IMR-90 (cell line): Measurements from ENCODE around the gene PPP1R17. TPM values are rescaled to one million over a fixed set of nuclear protein-coding genes. Genes with fewer than 3 reads are reported as not detected.

Experiments used
- ATAC-seq: fragments of 200-7000 bp; cut with Tn5 transposase; 2 replicates; pipeline ENCODE4 v1.9.1; 2020; ENCODE audit warnings: low read depth, mild to moderate bottlenecking, moderate library complexity
- BruUV-seq: library from RNA; stranded (reverse); fragments of 400-500 nt; replicated peaks from 2 replicates; lab custom pipeline; 2021; lab: Mats Ljungman, UMichigan
- CTCF ChIA-PET: fragments of 300-600 bp; formaldehyde crosslinking; extraction: SDS; loops from one replicate; lab custom pipeline; 2021; ENCODE audit warnings: antibody characterized with exemption; lab: Yijun Ruan, JAX
- POLR2A ChIA-PET: fragments of 300-600 bp; sonication (Branson Sonifier 250); formaldehyde crosslinking; loops from one replicate; lab custom pipeline; 2022; ENCODE audit warnings: antibody characterized with exemption; ENCODE audit not compliant: unreplicated experiment; lab: Charles Lee
- DNase-seq: peaks from one replicate; pipeline ENCODE4 v3.0.0; 2013
- H2AFZ ChIP-seq: replicated peaks from 2 replicates; pipeline ENCODE3; 2013; ENCODE audit warnings: low read length, mild to moderate bottlenecking; ENCODE audit not compliant: poor library complexity
- H2AK5ac ChIP-seq: 2 replicates; pipeline ENCODE4 v1.6.1; 2013; ENCODE audit warnings: low read depth, low read length, inconsistent platforms
- H2AK9ac ChIP-seq: replicated peaks from 2 replicates; pipeline ENCODE3; 2013; ENCODE audit warnings: mild to moderate bottlenecking, low read depth, low read length, moderate library complexity; ENCODE audit not compliant: poor library complexity
- H2BK120ac ChIP-seq: 2 replicates; pipeline ENCODE4 v1.6.1; 2013; ENCODE audit warnings: low read depth, low read length, inconsistent platforms
- H2BK15ac ChIP-seq: 3 replicates; pipeline ENCODE4 v1.6.1; 2013; ENCODE audit warnings: low read depth, low read length, inconsistent platforms
- H2BK20ac ChIP-seq: 2 replicates; pipeline ENCODE4 v1.6.1; 2013; ENCODE audit warnings: low read depth, mild to moderate bottlenecking, inconsistent platforms, low read length, moderate library complexity
- H2BK5ac ChIP-seq: 2 replicates; pipeline ENCODE4 v1.6.1; 2013; ENCODE audit warnings: mild to moderate bottlenecking, low read depth, low read length, inconsistent platforms; ENCODE audit not compliant: poor library complexity, severe bottlenecking
- H3K14ac ChIP-seq: replicated peaks from 2 replicates; pipeline ENCODE4 v1.6.1; 2013; ENCODE audit warnings: low read depth, low read length, inconsistent platforms
- H3K18ac ChIP-seq: 2 replicates; pipeline ENCODE4 v1.6.1; 2013; ENCODE audit warnings: low read depth, low read length, control low read depth
- H3K23ac ChIP-seq: 2 replicates; pipeline ENCODE4 v1.6.1; 2013; ENCODE audit warnings: low read depth, low read length, inconsistent platforms
- H3K27ac ChIP-seq: 2 replicates; pipeline ENCODE4 v1.5.1; 2013; ENCODE audit warnings: mild to moderate bottlenecking, control low read depth, low read length; ENCODE audit not compliant: insufficient read depth
- H3K27me3 ChIP-seq: 2 replicates; pipeline ENCODE4 v1.6.1; 2013; ENCODE audit warnings: low read length; ENCODE audit not compliant: control insufficient read depth, insufficient read depth
- H3K36me3 ChIP-seq: 2 replicates; pipeline ENCODE4 v1.6.1; 2013; ENCODE audit warnings: low read length, mixed read lengths; ENCODE audit not compliant: control insufficient read depth, insufficient read depth
- H3K4ac ChIP-seq: 2 replicates; pipeline ENCODE4 v1.6.1; 2013; ENCODE audit warnings: low read depth, low read length, inconsistent platforms
- H3K4me1 ChIP-seq: 2 replicates; pipeline ENCODE4 v1.6.1; 2013; ENCODE audit warnings: low read length, mixed read lengths; ENCODE audit not compliant: control insufficient read depth, insufficient read depth
- H3K4me2 ChIP-seq: 2 replicates; pipeline ENCODE4 v1.6.1; 2013; ENCODE audit warnings: low read depth, mild to moderate bottlenecking, control low read depth, low read length, moderate library complexity
- H3K4me3 ChIP-seq: 2 replicates; pipeline ENCODE4 v1.5.1; 2013; ENCODE audit warnings: low read depth, mild to moderate bottlenecking, control low read depth, low read length, moderate library complexity; ENCODE audit not compliant: insufficient read depth
- H3K56ac ChIP-seq: 2 replicates; pipeline ENCODE4 v1.6.1; 2013; ENCODE audit warnings: low read length, inconsistent platforms; ENCODE audit not compliant: insufficient read depth; ENCODE audit errors: extremely low read depth
- H3K79me1 ChIP-seq, 2 experiments: 2 replicates each; pipeline ENCODE4 v1.6.1; 2013; ENCODE audit warnings: low read length in 2 of 2, inconsistent platforms in 1 of 2, low read depth in 1 of 2
- H3K9ac ChIP-seq: 2 replicates; pipeline ENCODE4 v1.6.1; 2013; ENCODE audit warnings: low read depth, low read length, control low read depth
- H3K9me1 ChIP-seq: 2 replicates; pipeline ENCODE4 v1.6.1; 2013; ENCODE audit warnings: low read length, inconsistent platforms; ENCODE audit not compliant: insufficient read depth
- H3K9me3 ChIP-seq: 2 replicates; pipeline ENCODE4 v1.6.1; 2013; ENCODE audit warnings: low read length; ENCODE audit not compliant: control insufficient read depth, insufficient read depth
- H4K20me1 ChIP-seq: 2 replicates; pipeline ENCODE4 v1.6.1; 2013; ENCODE audit warnings: low read length, inconsistent platforms; ENCODE audit not compliant: insufficient read depth
- H4K5ac ChIP-seq: 2 replicates; pipeline ENCODE4 v1.6.1; 2013; ENCODE audit warnings: mild to moderate bottlenecking, low read depth, low read length, control low read depth
- H4K8ac ChIP-seq, 2 experiments: 2 replicates each; pipeline ENCODE4 v1.6.1; 2013; ENCODE audit warnings: low read depth in 2 of 2, low read length in 2 of 2, control low read depth in 1 of 2, inconsistent platforms in 1 of 2
- H4K91ac ChIP-seq: 2 replicates; pipeline ENCODE4 v1.6.1; 2013; ENCODE audit warnings: low read depth, low read length, inconsistent platforms; ENCODE audit not compliant: insufficient read depth
- BHLHE40 ChIP-seq: fragments of 150-350 bp; IDR thresholded peaks from 2 replicates; pipeline ENCODE4 v1.6.1; 2016; ENCODE audit warnings: mild to moderate bottlenecking, low read depth, low read length
- CEBPB ChIP-seq: IDR thresholded peaks from 2 replicates; pipeline ENCODE4 v1.6.1; 2012; ENCODE audit warnings: low read depth, low read length, improper control_type of control experiment
- CHD1 ChIP-seq: IDR thresholded peaks from 2 replicates; pipeline ENCODE4 v1.6.1; 2012; ENCODE audit warnings: low read depth, low read length, improper control_type of control experiment
- FOS ChIP-seq: fragments of 150-350 bp; IDR thresholded peaks from 2 replicates; pipeline ENCODE4 v1.6.1; 2016; ENCODE audit warnings: low read depth, low read length
- MAFK ChIP-seq: IDR thresholded peaks from 2 replicates; pipeline ENCODE4 v1.6.1; 2012; ENCODE audit warnings: low read depth, low read length, improper control_type of control experiment
- MAZ ChIP-seq: IDR thresholded peaks from 2 replicates; pipeline ENCODE4 v1.6.1; 2012; ENCODE audit warnings: low read depth, mild to moderate bottlenecking, low read length, improper control_type of control experiment, moderate library complexity, borderline replicate concordance
- MXI1 ChIP-seq: IDR thresholded peaks from 2 replicates; pipeline ENCODE4 v1.6.1; 2012; ENCODE audit warnings: low read depth, mild to moderate bottlenecking, low read length, moderate library complexity, borderline replicate concordance
- NFE2L2 ChIP-seq: fragments of 150-350 bp; IDR thresholded peaks from 2 replicates; pipeline ENCODE4 v1.6.1; 2016; ENCODE audit warnings: low read depth, mild to moderate bottlenecking, low read length
- POLR2A ChIP-seq: IDR thresholded peaks from 2 replicates; pipeline ENCODE4 v1.6.1; 2012; ENCODE audit warnings: mild to moderate bottlenecking, low read depth, low read length
- RAD21 ChIP-seq: IDR thresholded peaks from 2 replicates; pipeline ENCODE4 v1.6.1; 2012; ENCODE audit warnings: low read length, improper control_type of control experiment
- RCOR1 ChIP-seq: IDR thresholded peaks from 2 replicates; pipeline ENCODE4 v1.6.1; 2012; ENCODE audit warnings: mild to moderate bottlenecking, low read length, improper control_type of control experiment; ENCODE audit not compliant: insufficient replicate concordance
- RFX5 ChIP-seq: IDR thresholded peaks from 2 replicates; pipeline ENCODE4 v1.8.0; 2012; ENCODE audit warnings: low read depth, mild to moderate bottlenecking, low read length, moderate library complexity
- SMC3 ChIP-seq: fragments of 150-350 bp; IDR thresholded peaks from 2 replicates; pipeline ENCODE4 v1.6.1; 2016; ENCODE audit warnings: low read depth, mild to moderate bottlenecking, antibody characterized with exemption, low read length, moderate library complexity
- WGBS, 2 experiments: methylation state at CpG; one replicate each; pipeline versions ENCODE4 v1.1.5 to v1.1.7; 2013; ENCODE audit warnings: missing lambda C conversion rate in 2 of 2; ENCODE audit not compliant: insufficient read length in 1 of 2; ENCODE audit errors: extremely low coverage in 2 of 2; 5-methylcytosine and 5-hydroxymethylcytosine counted together
- dilution Hi-C: fragments of 300-500 bp; cut with HindIII; formaldehyde crosslinking; loops from one replicate; pipeline ENCODE4 v1.14.3; 2018; ENCODE audit warnings: low sequenced_read_pairs; ENCODE audit not compliant: unreplicated experiment
- in situ Hi-C: fragments of 300-500 bp; cut with MboI; formaldehyde crosslinking; loops from 3 replicates; pipeline ENCODE4 v1.14.3; 2019; ENCODE audit warnings: low sequenced_read_pairs, inconsistent platforms, mixed read lengths
- intact Hi-C: fragments of 100-400 bp; cut with micrococcal nuclease; formaldehyde crosslinking; loops from 2 replicates; pipeline ENCODE4 v1.10.0; 2022
- polyA plus RNA-seq, 3 experiments: library from polyadenylated mRNA; depleted of rRNA; stranded (reverse); fragments of >200 nt; gene quantifications; 2 replicates each; pipeline ENCODE4 v1.2.3, GENCODE V29; 2012; ENCODE audit warnings: low replicate concordance in 1 of 3
- total RNA-seq: library from RNA; depleted of rRNA; stranded (reverse); fragments of >200 nt; gene quantifications from 2 replicates; pipeline ENCODE4 v1.2.3, GENCODE V29; 2012
- TF ChIP-seq, protein P1 (sequence below): conservative IDR thresholded peaks from 2 replicates; pipeline ENCODE4 v1.5.1; 2012; ENCODE audit warnings: mild to moderate bottlenecking, low read depth, low read length, improper control_type of control experiment
- TF ChIP-seq, protein P2 (sequence below): fragments of 150-350 bp; IDR thresholded peaks from 2 replicates; pipeline ENCODE4 v1.6.1; 2016; ENCODE audit warnings: low read depth, mild to moderate bottlenecking, low read length, moderate library complexity, borderline replicate concordance
- TF ChIP-seq, protein P3 (sequence below): fragments of 150-350 bp; IDR thresholded peaks from 2 replicates; pipeline ENCODE4 v1.6.1; 2017; ENCODE audit warnings: mild to moderate bottlenecking, antibody characterized with exemption, low read length, low read depth

PPP1R17 gene
- total and polyA plus RNA-seq, 2 of the 4 experiments (the other 2 are of a cell fraction) = not detected

DNA sequence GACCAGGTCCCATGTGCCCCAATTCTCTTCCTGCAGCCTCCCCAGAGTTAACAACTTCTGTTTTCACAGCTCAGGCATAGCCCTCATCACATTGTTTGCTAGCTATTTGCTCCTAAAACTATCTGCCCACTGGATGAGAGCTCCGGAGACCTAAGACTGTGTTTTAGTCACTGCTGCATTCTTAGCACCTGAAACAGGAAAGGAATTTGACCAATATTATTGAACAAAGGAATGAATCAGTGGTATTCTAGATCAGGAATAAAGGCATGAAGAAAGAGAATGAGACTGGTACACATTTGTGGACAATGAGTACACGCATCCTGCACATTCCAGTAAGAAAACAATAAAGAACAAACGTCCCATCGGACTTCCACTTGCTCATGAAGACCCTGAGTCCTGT, 54.8 kb downstream of the PPP1R17 start:
- H3K4ac ChIP-seq = no peak overlapping the region
- no peak overlapping the region for H3K27ac ChIP-seq
- H3K4me1 ChIP-seq = peaks cover 3% of the 10 kb centered on the region; the same call in 1 of the 2 replicates
- H3K79me1 ChIP-seq = no peaks in the 10 kb centered on the region
- no peaks in the 10 kb centered on the region for H3K27me3 ChIP-seq
- intact Hi-C loops (loop anchor here (5.0 kb wide), 1 partner anchor 605 kb away; no protein-coding TSS in a partner anchor), in situ Hi-C loops (loop anchor here (5.0 to 10.0 kb wide), 3 partner anchors 460 to 740 kb away; no protein-coding TSS in a partner anchor), dilution Hi-C loops (no loop called here)
- H4K91ac ChIP-seq = no peak overlapping the region
- H3K23ac ChIP-seq = no peak overlapping the region
- no peak overlapping the region for H4K5ac ChIP-seq
- no peaks in the 10 kb centered on the region for H4K20me1 ChIP-seq
- no peak overlapping the region for H2BK120ac ChIP-seq
- no peaks in the 10 kb centered on the region for H3K9me3 ChIP-seq
- H3K9ac ChIP-seq = no peak overlapping the region
- H3K4me3 ChIP-seq = no peak overlapping the region
- H2AK5ac ChIP-seq = no peak overlapping the region
- no peak overlapping the region for H3K14ac ChIP-seq
- no peak overlapping the region for H2BK15ac ChIP-seq
- no peak overlapping the region for H2BK20ac ChIP-seq
- no peaks in the 10 kb centered on the region for H3K36me3 ChIP-seq
- H2AFZ ChIP-seq = no peak overlapping the region
- no peaks in the 10 kb centered on the region for H3K9me1 ChIP-seq
- BruUV-seq = no TSS peak
- H3K4me2 ChIP-seq = no peak overlapping the region
- no CpG with 5 or more reads among the region's 4 CpGs for WGBS, 2 experiments
- H4K8ac ChIP-seq = no peak overlapping the region
- H3K56ac ChIP-seq = no peak overlapping the region
- no peak for TF ChIP-seq BHLHE40
- TF ChIP-seq RCOR1 = no peak
- TF ChIP-seq MAFK = no peak
- no peak for TF ChIP-seq CHD1
- TF ChIP-seq, protein P1, sequence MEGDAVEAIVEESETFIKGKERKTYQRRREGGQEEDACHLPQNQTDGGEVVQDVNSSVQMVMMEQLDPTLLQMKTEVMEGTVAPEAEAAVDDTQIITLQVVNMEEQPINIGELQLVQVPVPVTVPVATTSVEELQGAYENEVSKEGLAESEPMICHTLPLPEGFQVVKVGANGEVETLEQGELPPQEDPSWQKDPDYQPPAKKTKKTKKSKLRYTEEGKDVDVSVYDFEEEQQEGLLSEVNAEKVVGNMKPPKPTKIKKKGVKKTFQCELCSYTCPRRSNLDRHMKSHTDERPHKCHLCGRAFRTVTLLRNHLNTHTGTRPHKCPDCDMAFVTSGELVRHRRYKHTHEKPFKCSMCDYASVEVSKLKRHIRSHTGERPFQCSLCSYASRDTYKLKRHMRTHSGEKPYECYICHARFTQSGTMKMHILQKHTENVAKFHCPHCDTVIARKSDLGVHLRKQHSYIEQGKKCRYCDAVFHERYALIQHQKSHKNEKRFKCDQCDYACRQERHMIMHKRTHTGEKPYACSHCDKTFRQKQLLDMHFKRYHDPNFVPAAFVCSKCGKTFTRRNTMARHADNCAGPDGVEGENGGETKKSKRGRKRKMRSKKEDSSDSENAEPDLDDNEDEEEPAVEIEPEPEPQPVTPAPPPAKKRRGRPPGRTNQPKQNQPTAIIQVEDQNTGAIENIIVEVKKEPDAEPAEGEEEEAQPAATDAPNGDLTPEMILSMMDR = no peak
- TF ChIP-seq RFX5 = no peak
- no peak for TF ChIP-seq CEBPB
- no peak for TF ChIP-seq NFE2L2
- no peak for TF ChIP-seq POLR2A
- TF ChIP-seq, protein P2, sequence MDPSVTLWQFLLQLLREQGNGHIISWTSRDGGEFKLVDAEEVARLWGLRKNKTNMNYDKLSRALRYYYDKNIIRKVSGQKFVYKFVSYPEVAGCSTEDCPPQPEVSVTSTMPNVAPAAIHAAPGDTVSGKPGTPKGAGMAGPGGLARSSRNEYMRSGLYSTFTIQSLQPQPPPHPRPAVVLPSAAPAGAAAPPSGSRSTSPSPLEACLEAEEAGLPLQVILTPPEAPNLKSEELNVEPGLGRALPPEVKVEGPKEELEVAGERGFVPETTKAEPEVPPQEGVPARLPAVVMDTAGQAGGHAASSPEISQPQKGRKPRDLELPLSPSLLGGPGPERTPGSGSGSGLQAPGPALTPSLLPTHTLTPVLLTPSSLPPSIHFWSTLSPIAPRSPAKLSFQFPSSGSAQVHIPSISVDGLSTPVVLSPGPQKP = no peak
- no peak for TF ChIP-seq RAD21
- no peak for TF ChIP-seq FOS
- TF ChIP-seq MXI1 = no peak
- TF ChIP-seq MAZ = no peak
- TF ChIP-seq, protein P3, sequence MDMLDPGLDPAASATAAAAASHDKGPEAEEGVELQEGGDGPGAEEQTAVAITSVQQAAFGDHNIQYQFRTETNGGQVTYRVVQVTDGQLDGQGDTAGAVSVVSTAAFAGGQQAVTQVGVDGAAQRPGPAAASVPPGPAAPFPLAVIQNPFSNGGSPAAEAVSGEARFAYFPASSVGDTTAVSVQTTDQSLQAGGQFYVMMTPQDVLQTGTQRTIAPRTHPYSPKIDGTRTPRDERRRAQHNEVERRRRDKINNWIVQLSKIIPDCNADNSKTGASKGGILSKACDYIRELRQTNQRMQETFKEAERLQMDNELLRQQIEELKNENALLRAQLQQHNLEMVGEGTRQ = no peak
- TF ChIP-seq SMC3 = no peak
- CTCF ChIA-PET = no interaction called here
- ATAC-seq = no peak
- DNase-seq = no peak
- POLR2A ChIA-PET = no interaction called here
- no peak overlapping the region for H2BK5ac ChIP-seq
- no peak overlapping the region for H3K18ac ChIP-seq
- H2AK9ac ChIP-seq = no peak overlapping the region
